Common myeloid progenitor, CD34-positive (primary cell): Measurements from ENCODE around the gene SNX20.

Source experiments
- CTCF ChIA-PET: fragments of 350-600 bp; sonication (Branson Sonifier 250); formaldehyde crosslinking; loops from one replicate; lab custom pipeline; 2021; ENCODE audit warnings: antibody characterized with exemption; lab: Charles Lee
- POLR2A ChIA-PET: fragments of 350-600 bp; sonication (Branson Sonifier 250); formaldehyde crosslinking; loops from one replicate; lab custom pipeline; 2021; ENCODE audit warnings: antibody characterized with exemption; lab: Charles Lee
- DNase-seq, 3 donors: peaks; one replicate each; pipeline versions ENCODE4 v3.0.0 to v3.0.0-alpha.2; 2013
- H3K27ac ChIP-seq, 2 experiments: 1 replicate in 1 of 2; 2 replicates in 1 of 2; pipeline ENCODE4 v1.7.0; 2013; ENCODE audit warnings: inconsistent platforms in 2 of 2, low read length in 2 of 2, mild to moderate bottlenecking in 2 of 2, low read depth in 1 of 2, moderate library complexity in 1 of 2; ENCODE audit not compliant: severe bottlenecking in 2 of 2, insufficient read depth in 1 of 2, poor library complexity in 1 of 2
- H3K27me3 ChIP-seq, 5 experiments: replicated peaks in 2 of 5; 1 replicate in 3 of 5; 2 replicates in 2 of 5; pipeline versions ENCODE4 v1.6.1 to v1.7.0; 2013; ENCODE audit warnings: low read length in 4 of 5, mild to moderate bottlenecking in 2 of 5, moderate library complexity in 2 of 5, inconsistent platforms in 1 of 5; ENCODE audit not compliant: insufficient read depth in 5 of 5, control insufficient read depth in 4 of 5
- H3K36me3 ChIP-seq, 4 experiments: 1 replicate in 2 of 4; 2 replicates in 2 of 4; pipeline versions ENCODE4 v1.6.1 to v1.7.0; 2013; ENCODE audit warnings: low read length in 3 of 4, control low read depth in 1 of 4, mild to moderate bottlenecking in 1 of 4; ENCODE audit not compliant: control insufficient read depth in 4 of 4, insufficient read depth in 4 of 4
- H3K4me1 ChIP-seq, 4 experiments: 1 replicate in 3 of 4; 2 replicates in 1 of 4; pipeline versions ENCODE4 v1.6.1 to v1.7.1; 2013; ENCODE audit warnings: low read length in 3 of 4, mild to moderate bottlenecking in 3 of 4, control low read depth in 1 of 4, inconsistent platforms in 1 of 4, moderate library complexity in 1 of 4; ENCODE audit not compliant: control insufficient read depth in 4 of 4, insufficient read depth in 4 of 4; ENCODE audit errors: control extremely low read depth in 1 of 4
- H3K4me3 ChIP-seq, 7 experiments: 1 replicate in 4 of 7; 2 replicates in 3 of 7; pipeline versions ENCODE4 v1.5.1 to v1.7.0; 2013; ENCODE audit warnings: mild to moderate bottlenecking in 7 of 7, low read length in 6 of 7, moderate library complexity in 6 of 7, inconsistent platforms in 2 of 7, low read depth in 2 of 7, control low read depth in 1 of 7; ENCODE audit not compliant: insufficient read depth in 4 of 7, control insufficient read depth in 1 of 7; ENCODE audit errors: extremely low read depth in 1 of 7
- H3K9me3 ChIP-seq, 5 experiments: 1 replicate in 4 of 5; 2 replicates in 1 of 5; pipeline versions ENCODE4 v1.6.1 to v1.7.1; 2013; ENCODE audit warnings: low read length in 4 of 5, mild to moderate bottlenecking in 2 of 5, inconsistent platforms in 1 of 5, low read depth in 1 of 5, moderate library complexity in 1 of 5; ENCODE audit not compliant: control insufficient read depth in 4 of 5, insufficient read depth in 2 of 5; ENCODE audit errors: control extremely low read depth in 1 of 5
- WGBS: methylation state at CpG from one replicate; pipeline ENCODE4 v1.1.5; 2013; ENCODE audit not compliant: insufficient coverage; 5-methylcytosine and 5-hydroxymethylcytosine counted together

Gene SNX20

DNA sequence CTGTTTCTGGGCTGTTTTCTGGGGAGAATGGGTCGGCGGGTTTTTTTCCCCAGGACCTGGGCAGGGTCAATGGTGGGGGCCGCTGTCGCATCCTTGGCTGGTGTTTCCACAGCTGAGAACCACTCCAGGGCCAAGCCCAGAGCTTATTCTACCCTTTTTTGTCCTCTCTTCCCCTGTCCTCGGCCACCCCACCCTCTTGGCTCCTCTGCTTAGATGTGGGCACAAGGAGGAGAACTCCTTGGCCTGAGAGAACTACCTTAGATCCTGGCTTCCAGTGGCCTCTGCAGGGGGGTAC lies 16.3 kb upstream of the SNX20 start:
- CTCF ChIA-PET = interaction anchor here (1.0 to 4.3 kb wide), 6 partner anchors 12 to 109 kb away, joined by 3 to 17 read pairs (median 6); no protein-coding TSS in a partner anchor
- no peak for DNase-seq
- Histone ChIP-seq H3K4me1 (peaks cover 3 to 58% (median 47%) of the 10 kb centered on the region in 4 experiments), H3K27ac (no peak overlapping the region), H3K36me3 (no peaks in the 10 kb centered on the region), H3K27me3 (no peaks in the 10 kb centered on the region), H3K4me3 (peak overlapping the region in 3 of 7 experiments; percentile 59 to 81 (median 68)), H3K9me3 (no peaks in the 10 kb centered on the region)
- POLR2A ChIA-PET = interaction anchor here (1.1 kb wide), 1 partner anchor 12 kb away, joined by 3 read pairs; no protein-coding TSS in a partner anchor
- 100% methylated on average over 5 of the region's 5 CpGs for WGBS

DNA sequence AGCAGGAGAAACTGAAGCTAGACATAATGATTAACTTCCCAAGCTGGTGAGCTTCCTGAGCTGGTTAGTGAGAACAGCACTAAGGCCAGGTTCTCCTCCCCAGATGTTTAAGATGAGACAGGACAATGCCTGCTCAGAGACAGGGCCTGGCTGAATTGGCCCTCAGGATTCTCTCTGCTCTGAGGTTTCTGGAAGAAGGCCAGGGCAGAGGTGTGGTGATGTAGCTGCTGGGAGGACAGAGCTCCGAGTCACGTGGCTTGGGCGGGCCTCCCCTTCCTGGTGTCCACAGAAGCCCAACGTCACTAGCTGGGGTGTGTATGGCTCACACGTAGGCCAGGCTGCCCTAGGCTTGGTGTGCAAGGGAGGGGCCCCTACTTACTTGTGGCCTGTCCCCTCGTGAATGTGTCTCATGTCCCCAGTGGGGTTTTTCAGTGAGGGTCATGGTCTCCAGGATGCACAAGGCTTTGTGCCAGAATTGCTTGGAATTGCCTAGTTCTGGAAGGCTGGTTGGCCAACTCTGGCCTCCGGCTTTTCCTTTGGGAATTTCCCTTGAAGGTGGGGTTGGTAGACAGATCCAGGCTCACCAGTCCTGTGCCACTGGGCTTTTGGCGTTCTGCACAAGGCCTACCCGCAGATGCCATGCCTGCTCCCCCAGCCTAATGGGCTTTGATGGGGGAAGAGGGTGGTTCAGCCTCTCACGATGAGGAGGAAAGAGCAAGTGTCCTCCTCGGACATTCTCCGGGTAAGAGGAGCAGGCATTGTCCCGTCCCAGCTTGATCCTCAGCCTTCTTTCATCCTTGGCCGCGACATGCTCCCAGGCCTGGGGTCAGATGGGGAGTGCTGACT lies 15.7 kb upstream of the SNX20 start:
- whole genome bisulfite sequencing = 72% methylated on average over 12 of the region's 15 CpGs
- CTCF ChIA-PET = interaction anchor here (1.0 to 4.3 kb wide), 6 partner anchors 11 to 110 kb away, joined by 3 to 17 read pairs (median 8); no protein-coding TSS in a partner anchor
- Histone ChIP-seq H3K36me3 (no peaks in the 10 kb centered on the region), H3K4me3 (no peak overlapping the region), H3K4me1 (peaks cover 2 to 54% (median 43%) of the 10 kb centered on the region in 4 experiments), H3K27me3 (no peaks in the 10 kb centered on the region), H3K9me3 (no peaks in the 10 kb centered on the region), H3K27ac (peak overlapping the region in 1 of 2 experiments; percentile 39)
- peak in 2 of 3 donors; percentile 64 to 70 for DNase-seq
- POLR2A ChIA-PET = interaction anchor here (0.9 to 1.1 kb wide), 2 partner anchors 12 to 13 kb away, joined by 3 read pairs; no protein-coding TSS in a partner anchor

DNA sequence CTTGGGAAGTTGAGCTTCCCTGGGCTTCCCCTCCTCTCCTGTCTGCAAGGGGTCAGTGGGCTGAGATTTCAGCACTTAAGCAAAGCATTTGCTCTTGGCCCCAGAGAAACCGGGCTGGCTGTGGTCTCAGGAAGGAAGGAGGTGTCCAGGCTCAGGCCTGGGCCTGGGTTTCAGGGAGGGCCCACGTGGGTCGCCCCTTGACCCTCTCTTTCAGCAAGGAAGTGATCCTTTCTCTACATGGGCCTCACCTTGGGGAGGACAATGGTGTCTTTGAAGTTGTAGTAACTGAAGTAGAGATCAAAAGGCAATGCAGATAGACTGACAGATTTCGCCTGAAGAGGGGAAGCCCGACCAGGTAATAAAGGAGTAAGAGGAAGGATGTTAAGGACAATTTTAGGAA lies 15.0 kb upstream of the SNX20 start:
- H3K27ac ChIP-seq = no peak overlapping the region
- ChIA-PET CTCF (interaction anchor here (1.0 to 4.3 kb wide), 5 partner anchors 11 to 111 kb away, joined by 3 to 17 read pairs (median 9); no protein-coding TSS in a partner anchor), POLR2A (interaction anchor here (0.9 to 1.1 kb wide), 2 partner anchors 12 to 13 kb away, joined by 3 read pairs; no protein-coding TSS in a partner anchor)
- DNase-seq = no peak
- no peak overlapping the region for H3K4me3 ChIP-seq
- WGBS = 57% methylated on average over 1 of the region's 5 CpGs
- H3K27me3 ChIP-seq = no peaks in the 10 kb centered on the region
- no peaks in the 10 kb centered on the region for H3K36me3 ChIP-seq
- H3K4me1 ChIP-seq = peaks cover 2 to 54% (median 43%) of the 10 kb centered on the region in 4 experiments
- no peaks in the 10 kb centered on the region for H3K9me3 ChIP-seq

DNA sequence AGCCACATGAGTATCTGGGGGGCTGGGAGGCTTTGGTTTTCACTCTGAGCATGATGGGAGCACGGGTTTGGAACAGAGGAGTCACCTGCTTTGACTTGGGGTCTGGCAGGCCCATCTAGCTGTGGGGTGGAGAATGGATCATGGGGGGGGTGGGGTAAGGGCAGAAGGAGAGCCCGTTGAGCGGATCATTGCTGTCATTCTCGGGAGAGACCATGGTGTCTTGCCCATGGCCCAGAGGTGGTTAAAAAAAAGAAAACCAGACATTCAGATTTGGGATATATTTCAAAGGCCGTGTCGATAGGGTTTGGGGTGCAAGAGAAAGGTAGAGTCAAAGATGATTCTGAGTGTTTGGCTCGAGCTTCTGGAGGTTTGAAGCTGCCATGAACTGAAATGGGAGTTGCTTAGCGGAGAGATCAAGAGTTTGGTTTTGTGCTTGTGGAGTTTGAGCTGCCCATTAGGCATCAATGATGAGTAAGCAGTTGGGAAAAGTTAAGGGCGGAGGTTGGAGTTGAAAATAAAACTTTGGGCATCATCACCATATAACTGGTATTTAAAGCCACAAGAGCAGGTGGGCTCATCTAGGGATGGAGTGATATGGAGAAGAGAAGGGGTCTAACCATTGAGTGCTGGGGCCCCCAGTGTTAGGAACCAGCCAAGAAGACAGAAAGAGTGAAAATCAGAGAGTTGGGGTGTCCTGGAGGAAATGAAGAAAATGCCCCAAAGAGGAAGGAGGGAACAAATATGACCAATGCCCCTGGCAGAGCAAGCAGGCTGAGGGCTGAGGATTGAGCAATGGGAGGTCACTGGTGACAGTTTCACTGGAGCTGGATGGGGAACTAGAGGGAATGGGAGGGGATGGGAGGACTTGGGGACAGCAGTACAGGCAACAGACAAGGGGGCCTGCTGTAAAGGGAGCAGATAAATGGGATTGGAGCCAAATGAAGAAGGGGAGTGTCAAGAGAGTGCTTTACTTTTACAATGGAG lies 14.2 kb upstream of the SNX20 start:
- ChIA-PET POLR2A (no interaction called here), CTCF (interaction anchor here (1.0 to 4.3 kb wide), 8 partner anchors 10 to 51 kb away, joined by 3 to 17 read pairs (median 8); no protein-coding TSS in a partner anchor)
- Histone ChIP-seq H3K9me3 (no peaks in the 10 kb centered on the region), H3K4me1 (peaks cover 2 to 54% (median 43%) of the 10 kb centered on the region in 4 experiments), H3K27ac (no peak overlapping the region), H3K27me3 (no peaks in the 10 kb centered on the region), H3K36me3 (no peaks in the 10 kb centered on the region), H3K4me3 (no peak overlapping the region)
- WGBS = 98% methylated on average over 8 of the region's 9 CpGs
- peak in 2 of 3 donors; percentile 31 to 38 for DNase-seq

DNA sequence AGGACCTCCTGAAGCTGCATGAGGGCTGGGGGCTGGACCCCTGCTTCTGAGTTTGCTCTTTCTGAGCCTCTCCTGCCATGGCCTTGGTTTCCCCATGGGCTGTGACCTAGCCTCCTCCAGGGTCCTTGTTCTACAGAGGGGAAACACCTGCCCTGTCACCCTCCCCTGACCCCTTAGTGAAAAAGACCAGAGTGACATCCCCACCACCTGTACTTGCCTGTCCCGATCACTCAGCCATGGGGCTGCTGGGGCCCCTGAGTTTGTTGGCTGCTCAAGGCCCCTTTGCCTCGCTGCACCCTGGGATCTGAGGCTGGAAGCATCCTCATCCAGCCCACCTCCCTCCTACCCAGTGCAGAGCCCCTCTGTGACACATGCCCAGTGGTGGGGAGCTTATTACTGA lies 13.1 kb upstream of the SNX20 start:
- H3K9me3 ChIP-seq = no peaks in the 10 kb centered on the region
- H3K36me3 ChIP-seq = no peaks in the 10 kb centered on the region
- H3K4me1 ChIP-seq = peaks cover 2 to 52% (median 42%) of the 10 kb centered on the region in 4 experiments
- POLR2A ChIA-PET = no interaction called here
- H3K4me3 ChIP-seq = peak overlapping the region in 2 of 7 experiments; percentile 68 to 76
- CTCF ChIA-PET = interaction anchor here (0.7 to 4.3 kb wide), 6 partner anchors 15 to 141 kb away, joined by 3 to 17 read pairs (median 4); no protein-coding TSS in a partner anchor
- WGBS = 60% methylated on average over 1 of the region's 2 CpGs
- DNase-seq = no peak
- H3K27me3 ChIP-seq = no peaks in the 10 kb centered on the region
- H3K27ac ChIP-seq = no peak overlapping the region

DNA sequence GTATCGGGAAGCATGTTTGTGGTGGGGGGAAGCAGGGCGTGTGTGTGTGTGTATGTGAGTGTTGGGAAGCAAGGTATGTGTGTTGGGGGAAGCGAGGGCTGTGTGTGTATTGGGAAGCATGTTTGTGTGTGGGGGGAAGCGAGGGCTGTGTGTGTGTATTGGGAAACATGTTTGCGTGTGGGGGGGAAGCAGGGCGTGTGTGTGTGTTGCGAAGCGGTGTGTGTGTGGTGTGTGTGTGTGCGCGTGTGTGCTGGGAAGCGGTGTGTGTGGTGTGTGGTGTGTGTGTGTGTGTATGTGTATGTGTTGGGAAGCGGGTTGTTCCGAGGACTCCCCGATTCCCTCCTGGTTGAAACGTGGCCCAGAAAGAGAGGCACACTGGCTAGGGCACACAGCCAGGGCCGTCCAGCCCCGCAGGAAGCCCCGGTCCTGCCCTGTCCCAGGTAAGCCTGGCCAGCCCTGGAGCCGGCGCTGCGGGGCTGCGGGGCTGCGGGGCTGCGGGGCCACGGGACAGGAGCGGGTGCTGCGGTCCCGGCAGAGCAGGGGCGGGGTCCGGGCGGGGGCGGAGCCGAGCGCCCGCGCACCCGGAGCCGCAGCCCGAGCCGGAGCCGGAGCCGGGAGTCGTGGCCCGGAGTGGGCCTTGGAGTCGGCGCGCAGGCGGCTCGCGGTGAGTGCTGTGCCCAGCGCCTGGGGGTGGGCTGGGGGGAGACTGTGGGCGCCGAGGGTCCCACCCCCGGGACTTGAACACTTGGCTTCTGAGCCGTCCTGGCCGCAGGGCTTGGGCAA lies 12.1 kb upstream of the SNX20 start, which contains the start of gene NOD2:
Gene NOD2 (plus strand): TSS at position 608 of the 783 bp plus-strand sequence. CDS start 5,890 bp downstream, outside the sequence.
- Histone ChIP-seq H3K27ac (peak within 1 kb of the TSS in 1 of 2 experiments; percentile 7), H3K9me3 (no peaks in the 10 kb centered on the region), H3K27me3 (no peaks in the 10 kb centered on the region), H3K36me3 (no peaks in the 10 kb centered on the region), H3K4me1 (peaks cover 2 to 49% (median 40%) of the 10 kb centered on the region in 4 experiments), H3K4me3 (peak within 1 kb of the TSS; percentile 16 to 76 (median 49))
- ChIA-PET POLR2A (no interaction called here), CTCF (interaction anchor here (4.3 kb wide), 1 partner anchor 53 kb away, joined by 17 read pairs; no protein-coding TSS in a partner anchor)
- 16% methylated on average over 24 of the region's 56 CpGs for WGBS
- peak in 2 of 3 donors; percentile 62 to 67 for DNase-seq
